ENCODE measurements around the gene ADGRV1. TPM values are rescaled to one million over a fixed set of nuclear protein-coding genes. Genes with fewer than 3 reads are reported as not detected.
A peak's percentile ranks its signal among the peaks of the same experiment; 100 is the strongest.

Gene ADGRV1
- total RNA-seq, 2 experiments from 2014 or later = 0.26 TPM; not detected in 1

GRCh38 chr5:91128604-91129003 lies 570.0 kb downstream of the ADGRV1 start:
- ChIA-PET POLR2A (no interaction called here), CTCF (interaction anchor here (2.2 kb wide), 1 partner anchor 256 kb away, joined by 13 read pairs; no protein-coding TSS in a partner anchor)
- Mint-ChIP-seq H3K27ac (no peak overlapping the region), H3K27me3 (ENCODE audit: low read depth) (peaks cover 16% of the 10 kb centered on the region), H3K4me1 (ENCODE audit: low read depth) (no peaks in the 10 kb centered on the region), H3K4me3 (no peak overlapping the region), H3K36me3 (ENCODE audit: low read depth) (no peaks in the 10 kb centered on the region), H3K9me3 (ENCODE audit: insufficient read depth) (no peaks in the 10 kb centered on the region)
- DNase-seq = no peak
- no peak for ATAC-seq

DNA sequence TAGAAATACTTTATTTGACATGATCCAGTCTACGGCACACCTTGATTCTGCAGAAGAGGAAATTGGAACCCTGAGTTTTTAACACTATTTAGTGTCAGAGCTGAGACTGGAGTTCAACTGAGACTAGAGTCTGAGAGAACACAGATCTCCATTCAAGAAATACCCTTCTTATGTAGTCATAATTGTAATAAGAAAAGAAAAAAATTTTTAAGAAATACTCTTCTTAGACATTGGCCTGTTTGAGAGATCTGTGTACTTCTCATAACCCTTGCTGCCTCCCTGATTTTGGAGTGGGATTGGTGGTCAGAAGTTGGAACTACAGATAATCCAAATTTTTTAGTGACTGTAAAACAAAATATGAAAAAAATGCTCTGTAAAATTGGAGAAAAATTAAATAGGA lies 571.2 kb downstream of the ADGRV1 start:
- POLR2A ChIA-PET = no interaction called here
- Mint-ChIP-seq H3K4me1 (ENCODE audit: low read depth) (no peaks in the 10 kb centered on the region), H3K9me3 (ENCODE audit: insufficient read depth) (no peaks in the 10 kb centered on the region), H3K27me3 (ENCODE audit: low read depth) (peaks cover 16% of the 10 kb centered on the region), H3K27ac (no peak overlapping the region), H3K4me3 (no peak overlapping the region), H3K36me3 (ENCODE audit: low read depth) (no peaks in the 10 kb centered on the region)
- ATAC-seq (no peak), DNase-seq (no peak)
- CTCF ChIA-PET = interaction anchor here (0.8 kb wide), 1 partner anchor 53 kb away, joined by 3 read pairs; no protein-coding TSS in a partner anchor

- Mint-ChIP-seq H3K36me3 (ENCODE audit: low read depth) (no peaks in the 10 kb centered on the region), H3K27ac (no peak overlapping the region), H3K9me3 (ENCODE audit: insufficient read depth) (no peaks in the 10 kb centered on the region), H3K4me1 (ENCODE audit: low read depth) (peaks cover 7% of the 10 kb centered on the region), H3K4me3 (no peak overlapping the region), H3K27me3 (ENCODE audit: low read depth) (peaks cover 14% of the 10 kb centered on the region)
- no peak for DNase-seq
- CTCF ChIA-PET = no interaction called here
- ATAC-seq = no peak
- POLR2A ChIA-PET = no interaction called here
Observed at GRCh38 chr5:91130759-91131158, 572.2 kb downstream of the ADGRV1 start.

DNA sequence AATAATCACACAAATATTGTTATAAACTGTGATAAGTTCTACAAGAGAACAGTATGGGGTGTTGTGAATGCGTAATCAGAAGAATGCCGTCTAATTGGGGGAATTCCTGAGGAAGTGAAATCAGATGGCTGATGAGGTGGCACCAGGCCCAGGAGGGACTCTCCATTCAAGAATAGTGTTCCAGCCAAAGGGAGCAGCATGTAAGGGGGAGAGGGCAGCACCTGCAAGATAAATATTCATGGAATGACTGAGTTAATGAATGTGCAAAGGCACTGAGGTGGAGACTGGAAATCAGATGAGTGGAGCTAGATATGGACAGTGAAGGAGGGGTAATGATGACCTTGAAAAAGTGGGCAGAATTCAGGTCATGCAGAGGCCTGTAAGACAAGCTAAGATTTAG lies 574.0 kb downstream of the ADGRV1 start:
- H3K36me3 Mint-ChIP-seq (ENCODE audit: low read depth) = peaks cover under 1% of the 10 kb centered on the region
- peaks cover 11% of the 10 kb centered on the region for H3K27me3 Mint-ChIP-seq (ENCODE audit: low read depth)
- DNase-seq (no peak), ATAC-seq (no peak)
- H3K4me3 Mint-ChIP-seq = no peak overlapping the region
- no peak overlapping the region for H3K27ac Mint-ChIP-seq
- ChIA-PET CTCF (interaction anchor here (0.7 kb wide), 1 partner anchor 90 kb away, joined by 3 read pairs; no protein-coding TSS in a partner anchor), POLR2A (no interaction called here)
- no peaks in the 10 kb centered on the region for H3K9me3 Mint-ChIP-seq (ENCODE audit: insufficient read depth)
- peaks cover 22% of the 10 kb centered on the region for H3K4me1 Mint-ChIP-seq (ENCODE audit: low read depth)

DNA sequence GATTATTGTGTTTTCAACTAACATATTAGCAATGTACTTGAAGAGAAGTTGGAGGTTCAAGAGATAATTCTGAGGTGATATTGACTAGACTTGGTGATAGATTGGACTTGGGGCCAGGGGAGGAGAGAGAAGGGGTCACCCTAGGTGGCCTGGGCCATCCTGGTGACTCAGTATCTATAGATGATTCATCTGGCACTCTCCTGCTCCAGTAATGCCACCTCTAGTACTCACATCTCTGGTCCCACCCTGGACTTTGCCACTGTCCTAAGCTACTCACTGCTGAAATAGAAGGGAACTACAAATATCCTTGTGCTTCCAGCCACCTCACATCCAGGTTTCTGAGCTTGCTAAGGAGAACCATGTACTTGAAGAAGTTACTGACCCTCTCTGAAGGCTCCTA lies 574.6 kb downstream of the ADGRV1 start:
- Mint-ChIP-seq H3K27ac (no peak overlapping the region), H3K4me1 (ENCODE audit: low read depth) (peaks cover 25% of the 10 kb centered on the region), H3K9me3 (ENCODE audit: insufficient read depth) (no peaks in the 10 kb centered on the region), H3K4me3 (no peak overlapping the region), H3K27me3 (ENCODE audit: low read depth) (peaks cover 11% of the 10 kb centered on the region), H3K36me3 (ENCODE audit: low read depth) (peaks cover 4% of the 10 kb centered on the region)
- CTCF ChIA-PET = interaction anchor here (0.7 kb wide), 1 partner anchor 90 kb away, joined by 3 read pairs; no protein-coding TSS in a partner anchor
- POLR2A ChIA-PET = no interaction called here
- ATAC-seq = no peak
- no peak for DNase-seq

DNA sequence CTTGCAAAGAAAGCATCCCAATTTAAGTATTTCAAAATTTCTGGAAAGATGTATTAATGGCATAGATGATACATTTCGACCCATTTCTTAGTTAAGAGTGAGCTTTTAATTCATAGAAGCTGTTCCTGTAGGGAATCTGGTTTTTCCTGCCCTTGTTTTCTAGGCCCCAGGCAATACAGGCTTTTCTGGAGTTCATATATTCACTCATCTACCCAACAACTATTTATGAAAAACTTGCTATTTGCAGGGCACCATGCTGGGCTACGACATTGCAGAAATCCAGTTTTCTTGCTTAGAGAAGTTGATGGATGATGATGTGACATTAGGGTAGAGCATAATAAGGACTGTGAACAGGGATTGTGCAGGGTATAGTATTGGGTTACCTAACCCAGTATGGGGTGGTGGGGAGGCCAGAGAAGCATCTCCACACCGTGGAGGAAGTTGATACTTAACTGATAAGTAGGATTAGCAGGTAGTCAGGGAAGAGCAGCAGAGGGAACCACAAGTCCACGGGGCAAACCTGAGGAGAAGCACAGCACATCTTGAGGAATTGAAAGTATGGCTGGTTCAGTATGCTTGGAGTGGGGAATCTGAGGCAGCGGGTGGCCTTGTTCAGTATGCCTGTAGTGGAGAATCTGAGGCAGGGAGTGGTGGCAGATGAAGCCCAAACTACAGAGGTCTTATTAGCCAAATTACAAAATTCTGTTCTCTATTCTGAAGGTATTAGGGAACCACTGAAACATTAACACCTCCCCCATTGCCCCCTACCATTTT lies 577.1 kb downstream of the ADGRV1 start:
- ATAC-seq = peak; percentile 59
- Mint-ChIP-seq H3K27ac (peak overlapping the region; percentile 62), H3K27me3 (ENCODE audit: low read depth) (peaks cover 7% of the 10 kb centered on the region), H3K9me3 (ENCODE audit: insufficient read depth) (no peaks in the 10 kb centered on the region), H3K36me3 (ENCODE audit: low read depth) (peaks cover 4% of the 10 kb centered on the region), H3K4me3 (peak overlapping the region; percentile 4), H3K4me1 (ENCODE audit: low read depth) (peaks cover 38% of the 10 kb centered on the region)
- no peak for DNase-seq
- POLR2A ChIA-PET = no interaction called here
- CTCF ChIA-PET = interaction anchor here (0.7 kb wide), 1 partner anchor 249 kb away, joined by 3 read pairs; no protein-coding TSS in a partner anchor

DNA sequence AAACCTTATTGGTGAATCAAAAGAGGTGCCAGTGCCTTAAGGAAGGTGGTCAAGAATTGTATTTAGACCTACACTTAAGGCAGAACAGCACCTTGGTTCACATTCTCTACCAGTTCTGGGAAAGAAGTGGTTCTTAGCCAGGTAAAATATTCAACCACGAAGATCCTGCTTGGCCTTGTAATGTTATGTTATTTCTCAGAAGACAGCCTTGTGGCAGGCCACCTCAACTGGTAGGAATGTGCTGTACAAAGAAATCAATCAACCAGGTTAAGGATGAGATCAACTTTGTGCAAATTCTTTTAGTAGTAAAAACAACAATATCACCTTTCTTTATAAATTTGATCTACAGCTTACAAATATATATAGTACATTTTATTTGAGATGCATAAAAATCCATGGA lies 577.7 kb downstream of the ADGRV1 start:
- CTCF ChIA-PET = no interaction called here
- Mint-ChIP-seq H3K9me3 (ENCODE audit: insufficient read depth) (no peaks in the 10 kb centered on the region), H3K27ac (peak overlapping the region; percentile 62), H3K36me3 (ENCODE audit: low read depth) (peaks cover 4% of the 10 kb centered on the region), H3K4me1 (ENCODE audit: low read depth) (peaks cover 39% of the 10 kb centered on the region), H3K4me3 (peak overlapping the region; percentile 6), H3K27me3 (ENCODE audit: low read depth) (peaks cover 5% of the 10 kb centered on the region)
- peak; percentile 38 for DNase-seq
- POLR2A ChIA-PET = no interaction called here
- peak; percentile 59 for ATAC-seq

DNA sequence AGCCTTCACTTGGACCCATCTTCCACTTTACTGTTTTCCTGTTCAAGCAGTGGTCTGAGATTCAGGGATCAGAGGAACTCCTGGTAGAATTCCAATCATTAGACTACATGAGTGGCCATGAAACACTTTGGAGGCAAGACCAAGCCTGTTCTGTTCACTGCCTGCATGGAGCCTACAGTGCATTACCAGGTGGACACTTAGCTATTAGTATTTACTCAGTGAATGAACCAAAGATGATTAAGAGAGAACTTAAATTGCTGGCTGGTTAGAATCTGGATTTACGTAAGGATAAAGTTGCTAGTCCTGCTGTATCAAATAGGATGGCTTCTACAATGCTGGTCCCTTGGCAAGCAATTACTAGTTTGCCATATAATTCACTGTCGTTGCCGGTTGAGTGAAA lies 579.0 kb downstream of the ADGRV1 start:
- Mint-ChIP-seq H3K27ac (no peak overlapping the region), H3K4me1 (ENCODE audit: low read depth) (peaks cover 51% of the 10 kb centered on the region), H3K9me3 (ENCODE audit: insufficient read depth) (no peaks in the 10 kb centered on the region), H3K36me3 (ENCODE audit: low read depth) (peaks cover 4% of the 10 kb centered on the region), H3K27me3 (ENCODE audit: low read depth) (peaks cover 2% of the 10 kb centered on the region), H3K4me3 (no peak overlapping the region)
- no peak for DNase-seq
- ATAC-seq = no peak
- CTCF ChIA-PET = no interaction called here
- POLR2A ChIA-PET = no interaction called here

GRCh38 chr5:91139572-91140200 lies 581.1 kb downstream of the ADGRV1 start:
- peaks cover 4% of the 10 kb centered on the region for H3K36me3 Mint-ChIP-seq (ENCODE audit: low read depth)
- no peaks in the 10 kb centered on the region for H3K27me3 Mint-ChIP-seq (ENCODE audit: low read depth)
- ChIA-PET POLR2A (no interaction called here), CTCF (no interaction called here)
- H3K9me3 Mint-ChIP-seq (ENCODE audit: insufficient read depth) = no peaks in the 10 kb centered on the region
- H3K4me3 Mint-ChIP-seq = no peak overlapping the region
- no peak for ATAC-seq
- H3K4me1 Mint-ChIP-seq (ENCODE audit: low read depth) = peaks cover 54% of the 10 kb centered on the region
- H3K27ac Mint-ChIP-seq = peak overlapping the region; percentile 5
- no peak for DNase-seq

DNA sequence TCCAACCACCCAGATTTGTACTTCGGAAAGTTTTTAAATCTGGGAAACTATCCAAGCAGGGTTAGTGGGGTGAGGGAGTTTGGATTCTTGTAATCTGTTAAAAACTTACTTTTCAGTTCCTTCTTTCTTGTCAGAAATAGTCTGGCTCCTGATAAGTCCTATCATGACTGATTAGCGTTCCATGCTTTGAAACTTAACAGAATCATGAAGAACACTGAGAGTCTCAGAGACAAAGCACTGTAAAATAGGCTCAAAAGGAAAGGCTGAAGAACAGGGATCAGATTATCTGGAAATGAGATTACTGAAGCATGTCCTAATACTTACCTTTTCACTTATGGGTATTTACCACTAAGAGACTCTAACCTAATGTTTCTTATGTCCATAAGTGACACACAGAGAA lies 582.1 kb downstream of the ADGRV1 start:
- Mint-ChIP-seq H3K4me3 (no peak overlapping the region), H3K27me3 (ENCODE audit: low read depth) (no peaks in the 10 kb centered on the region), H3K4me1 (ENCODE audit: low read depth) (peaks cover 48% of the 10 kb centered on the region), H3K36me3 (ENCODE audit: low read depth) (peaks cover 4% of the 10 kb centered on the region), H3K9me3 (ENCODE audit: insufficient read depth) (no peaks in the 10 kb centered on the region), H3K27ac (no peak overlapping the region)
- ATAC-seq (no peak), DNase-seq (no peak)
- CTCF ChIA-PET = no interaction called here
- POLR2A ChIA-PET = no interaction called here

DNA sequence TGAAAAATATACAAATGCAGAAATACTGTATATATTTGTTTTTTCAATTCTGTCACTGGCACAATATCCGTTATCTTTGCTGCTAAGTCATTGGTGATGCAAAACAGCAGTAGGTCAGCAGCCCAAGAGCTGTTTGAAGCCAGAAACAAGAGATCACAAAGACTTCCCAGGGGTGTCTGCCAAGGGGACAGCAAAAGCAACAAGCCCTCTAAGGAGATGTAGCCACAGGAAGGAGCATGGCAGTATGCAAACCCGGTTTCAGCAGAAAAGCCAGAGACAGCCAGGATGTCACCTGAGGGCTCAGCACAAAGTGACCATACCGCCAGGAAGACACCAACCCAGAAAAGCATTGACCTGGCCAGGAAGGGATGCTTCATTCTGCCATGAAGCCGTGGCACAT lies 583.0 kb downstream of the ADGRV1 start:
- H3K4me1 Mint-ChIP-seq (ENCODE audit: low read depth) = peaks cover 39% of the 10 kb centered on the region
- no peak overlapping the region for H3K27ac Mint-ChIP-seq
- DNase-seq (no peak), ATAC-seq (peak; percentile 8)
- CTCF ChIA-PET = interaction anchor here (1.1 to 1.6 kb wide), 2 partner anchors 16 to 244 kb away, joined by 4 read pairs; no protein-coding TSS in a partner anchor
- H3K4me3 Mint-ChIP-seq = no peak overlapping the region
- H3K36me3 Mint-ChIP-seq (ENCODE audit: low read depth) = peaks cover 4% of the 10 kb centered on the region
- H3K9me3 Mint-ChIP-seq (ENCODE audit: insufficient read depth) = no peaks in the 10 kb centered on the region
- POLR2A ChIA-PET = interaction anchor here (0.7 to 1.0 kb wide), 2 partner anchors 238 to 241 kb away, joined by 3 read pairs; partner anchors contain the start of gene ARRDC3
- no peaks in the 10 kb centered on the region for H3K27me3 Mint-ChIP-seq (ENCODE audit: low read depth)

- peak overlapping the region; percentile 13 for H3K27ac Mint-ChIP-seq
Observed at GRCh38 chr5:91142386-91142785, 583.8 kb downstream of the ADGRV1 start.

More at GRCh38 chr5:91142386-91142785, 583.8 kb downstream of the ADGRV1 start:
- POLR2A ChIA-PET = interaction anchor here (0.7 to 1.0 kb wide), 2 partner anchors 237 to 241 kb away, joined by 3 read pairs; partner anchors contain the start of gene ARRDC3
- ATAC-seq (no peak), DNase-seq (no peak)
- peaks cover 34% of the 10 kb centered on the region for H3K4me1 Mint-ChIP-seq (ENCODE audit: low read depth)
- CTCF ChIA-PET = interaction anchor here (0.6 to 1.6 kb wide), 3 partner anchors 16 to 244 kb away, joined by 3 to 4 read pairs (median 4); no protein-coding TSS in a partner anchor
- H3K9me3 Mint-ChIP-seq (ENCODE audit: insufficient read depth) = no peaks in the 10 kb centered on the region
- no peaks in the 10 kb centered on the region for H3K27me3 Mint-ChIP-seq (ENCODE audit: low read depth)
- H3K36me3 Mint-ChIP-seq (ENCODE audit: low read depth) = peaks cover 5% of the 10 kb centered on the region
- no peak overlapping the region for H3K4me3 Mint-ChIP-seq

Measured in activated CD8-positive, alpha-beta T cell treated with anti-CD3 and anti-CD28 coated beads, Interleukin-2, amount 10 ng/mL, durations not matched to agents 7 days and 5 days (primary cell).